ENCODE results near the gene WDR27.
"Not testable (repeated sequence)": the region's sequence is repeated elsewhere in the genome, so short reads cannot be mapped to it uniquely, and the experiment has no call there.

The WDR27 gene

GRCh38 chr6:169659820-169660610, 41.8 kb downstream of the WDR27 start:
- no peak for DNase-seq

GRCh38 chr6:169657284-169657610, 44.6 kb downstream of the WDR27 start:
- no peak for DNase-seq

GRCh38 chr6:169656546-169657283, 45.1 kb downstream of the WDR27 start:
- no peak for DNase-seq

- peak; percentile 6 for DNase-seq
These were observed 47.0 kb downstream of the WDR27 start for GRCh38 chr6:169654598-169655391.

GRCh38 chr6:169653691-169654090, 48.1 kb downstream of the WDR27 start:
- DNase-seq = no peak

GRCh38 chr6:169652896-169653295, 48.9 kb downstream of the WDR27 start:
- no peak for DNase-seq

GRCh38 chr6:169651498-169651897, 50.3 kb downstream of the WDR27 start:
- no peak for DNase-seq

GRCh38 chr6:169650959-169651292, 50.9 kb downstream of the WDR27 start:
- no peak for DNase-seq

GRCh38 chr6:169650241-169650958, 51.4 kb downstream of the WDR27 start:
- no peak for DNase-seq

GRCh38 chr6:169648617-169649016, 53.2 kb downstream of the WDR27 start:
- no peak for DNase-seq

- no peak for DNase-seq
These were observed 53.7 kb downstream of the WDR27 start for GRCh38 chr6:169648092-169648491.

GRCh38 chr6:169647637-169648036, 54.2 kb downstream of the WDR27 start:
- no peak for DNase-seq

- DNase-seq = no peak
These were observed 54.8 kb downstream of the WDR27 start for GRCh38 chr6:169646906-169647567.

- not testable (repeated sequence) for DNase-seq
These were observed 56.4 kb downstream of the WDR27 start for GRCh38 chr6:169645459-169645858.

- no peak for DNase-seq
These were observed 58.3 kb downstream of the WDR27 start for GRCh38 chr6:169643521-169643920.

GRCh38 chr6:169642455-169642854, 59.4 kb downstream of the WDR27 start:
- no peak for DNase-seq

- no peak for DNase-seq
These were observed 60.3 kb downstream of the WDR27 start for GRCh38 chr6:169641461-169642085.

- no peak for DNase-seq
These were observed 60.8 kb downstream of the WDR27 start for GRCh38 chr6:169640983-169641382.

GRCh38 chr6:169640351-169640852, 61.4 kb downstream of the WDR27 start:
- DNase-seq = no peak

- no peak for DNase-seq
These were observed 62.1 kb downstream of the WDR27 start for GRCh38 chr6:169639653-169640278.

GRCh38 chr6:169638915-169639314, 62.9 kb downstream of the WDR27 start:
- no peak for DNase-seq

Data from NCI-H2171 (cell line).